ENCODE results near the gene DLG2. TPM values are rescaled to one million over a fixed set of nuclear protein-coding genes. Genes with fewer than 3 reads are reported as not detected.

The DLG2 gene
- polyA plus RNA-seq, 3 donors: 0.24 to 0.39 TPM; not detected in 1

- intact Hi-C loops (cut with micrococcal nuclease): no loop called here
- no peak overlapping the region for H3K4me3 ChIP-seq (replicated peaks in 1 of 3; ENCODE audit: low read depth in 2 of 3, low read length in 3 of 3)
- Mint-ChIP-seq H3K36me3 (no peaks in the 10 kb centered on the region), H3K27ac (no peak overlapping the region), H3K9me3 (peaks cover 0 to 4% (median 2%) of the 10 kb centered on the region in 7 donors), H3K4me1 (no peaks in the 10 kb centered on the region), H3K4me3 (no peak overlapping the region), H3K27me3 (ENCODE audit: low read depth in 3 of 3) (no peaks in the 10 kb centered on the region)
- TF ChIP-seq CTCF (IDR thresholded peaks at IDR 0.05): no peak
- no peaks in the 10 kb centered on the region for H3K79me2 ChIP-seq (ENCODE audit: insufficient read depth, low read length)
- H3K9me3 ChIP-seq (replicated peaks in 1 of 2; ENCODE audit: control insufficient read depth in 1 of 2, insufficient read depth in 1 of 2, low read length in 2 of 2): no peaks in the 10 kb centered on the region
- no peaks in the 10 kb centered on the region for H3K36me3 ChIP-seq (replicated peaks in 1 of 2; ENCODE audit: control insufficient read depth in 1 of 2, insufficient read depth in 2 of 2, low read length in 2 of 2)
- H4K20me1 ChIP-seq (ENCODE audit: insufficient read depth, low read length): no peaks in the 10 kb centered on the region
- no peak overlapping the region for H2AFZ ChIP-seq (ENCODE audit: insufficient read depth, low read depth, low read length, poor library complexity, severe bottlenecking)
- no peaks in the 10 kb centered on the region for H3K4me1 ChIP-seq (ENCODE audit: control insufficient read depth in 1 of 2, insufficient read depth in 2 of 2, low read length in 2 of 2)
- no peak overlapping the region for H3K4me2 ChIP-seq (replicated peaks; ENCODE audit: extremely low read depth, low read length, poor library complexity, severe bottlenecking)
- H3K9ac ChIP-seq (ENCODE audit: insufficient read depth, low read length, poor library complexity, severe bottlenecking): no peak overlapping the region
- no peaks in the 10 kb centered on the region for H3K27me3 ChIP-seq (ENCODE audit: control insufficient read depth in 2 of 2, insufficient read depth in 2 of 2, low read length in 2 of 2)
- DNase-seq: no peak
- no peak overlapping the region for H3K27ac ChIP-seq (ENCODE audit: low read depth in 1 of 2, low read length in 2 of 2)
- no CpG with 5 or more reads among the region's 2 CpGs for WGBS (ENCODE audit: insufficient coverage)
Measured at GRCh38 chr11:84929738-84930137, 697.4 kb downstream of the DLG2 start.

GRCh38 chr11:84924154-84924692, 702.9 kb downstream of the DLG2 start:
- Mint-ChIP-seq H3K4me3 (no peak overlapping the region), H3K36me3 (no peaks in the 10 kb centered on the region), H3K27me3 (ENCODE audit: low read depth in 3 of 3) (peaks cover 0 to 6% (median 2%) of the 10 kb centered on the region in 3 donors), H3K9me3 (no peaks in the 10 kb centered on the region), H3K27ac (no peak overlapping the region), H3K4me1 (no peaks in the 10 kb centered on the region)
- intact Hi-C loops (cut with micrococcal nuclease): no loop called here
- no peak overlapping the region for H3K27ac ChIP-seq (ENCODE audit: low read depth in 1 of 2, low read length in 2 of 2)
- no peaks in the 10 kb centered on the region for H3K9me3 ChIP-seq (replicated peaks in 1 of 2; ENCODE audit: control insufficient read depth in 1 of 2, insufficient read depth in 1 of 2, low read length in 2 of 2)
- no peak for DNase-seq
- H3K27me3 ChIP-seq (ENCODE audit: control insufficient read depth in 2 of 2, insufficient read depth in 2 of 2, low read length in 2 of 2): no peaks in the 10 kb centered on the region
- no peak overlapping the region for H3K4me3 ChIP-seq (replicated peaks in 1 of 3; ENCODE audit: low read depth in 2 of 3, low read length in 3 of 3)
- H3K79me2 ChIP-seq (ENCODE audit: insufficient read depth, low read length): no peaks in the 10 kb centered on the region
- no peaks in the 10 kb centered on the region for H3K4me1 ChIP-seq (ENCODE audit: control insufficient read depth in 1 of 2, insufficient read depth in 2 of 2, low read length in 2 of 2)
- no peak overlapping the region for H2AFZ ChIP-seq (ENCODE audit: insufficient read depth, low read depth, low read length, poor library complexity, severe bottlenecking)
- no peak overlapping the region for H3K9ac ChIP-seq (ENCODE audit: insufficient read depth, low read length, poor library complexity, severe bottlenecking)
- H3K4me2 ChIP-seq (replicated peaks; ENCODE audit: extremely low read depth, low read length, poor library complexity, severe bottlenecking): no peak overlapping the region
- H4K20me1 ChIP-seq (ENCODE audit: insufficient read depth, low read length): no peaks in the 10 kb centered on the region
- no peak for TF ChIP-seq CTCF (IDR thresholded peaks at IDR 0.05)
- WGBS (ENCODE audit: insufficient coverage): 100% methylated on average over 3 of the region's 4 CpGs
- H3K36me3 ChIP-seq (replicated peaks in 1 of 2; ENCODE audit: control insufficient read depth in 1 of 2, insufficient read depth in 2 of 2, low read length in 2 of 2): no peaks in the 10 kb centered on the region

Measured in CD14-positive monocyte (primary cell).